Astrocyte (in vitro differentiated cells and primary cell): ENCODE results near the gene UGT1A8. TPM values are rescaled to one million over a fixed set of nuclear protein-coding genes. Genes with fewer than 3 reads are reported as not detected.
A peak's percentile ranks its signal among the peaks of the same experiment; 100 is the strongest.
"Not testable (repeated sequence)": the region's sequence is repeated elsewhere in the genome, so short reads cannot be mapped to it uniquely, and the experiment has no call there.

ENCODE experiments used
- DNase-seq: peaks from one replicate; pipeline ENCODE4 v3.0.0-alpha.2; 2010; ENCODE audit warnings: low read depth
- FAIRE-seq: peaks from 2 replicates; lab custom pipeline; 2011; peaks lifted over from hg19 to GRCh38; lab: Jason Lieb, UNC
- H2AFZ ChIP-seq: 2 replicates; pipeline ENCODE4 v1.6.0; 2012; ENCODE audit warnings: low read depth, low read length, inconsistent platforms
- H3K27ac ChIP-seq: 2 replicates; pipeline ENCODE4 v1.5.1; 2011; ENCODE audit warnings: low read depth, low read length, inconsistent platforms
- H3K27me3 ChIP-seq: 2 replicates; pipeline ENCODE4 v1.6.0; 2011; ENCODE audit warnings: low read length, inconsistent platforms; ENCODE audit not compliant: insufficient read depth
- H3K36me3 ChIP-seq: 2 replicates; pipeline ENCODE4 v1.5.1; 2011; ENCODE audit warnings: low read length, inconsistent platforms; ENCODE audit not compliant: insufficient read depth
- H3K4me1 ChIP-seq: 2 replicates; pipeline ENCODE4 v1.5.1; 2011; ENCODE audit warnings: low read length, inconsistent platforms; ENCODE audit not compliant: insufficient read depth
- H3K4me2 ChIP-seq: 2 replicates; pipeline ENCODE4 v1.6.0; 2012; ENCODE audit warnings: low read length, inconsistent platforms
- H3K4me3 ChIP-seq: 2 replicates; pipeline ENCODE4 v1.5.1; 2011; ENCODE audit warnings: low read depth, mild to moderate bottlenecking, low read length, inconsistent platforms; ENCODE audit not compliant: insufficient read depth
- H3K79me2 ChIP-seq: 2 replicates; pipeline ENCODE4 v1.6.0; 2012; ENCODE audit warnings: mild to moderate bottlenecking, low read length, inconsistent platforms; ENCODE audit not compliant: insufficient read depth
- H3K9ac ChIP-seq: 2 replicates; pipeline ENCODE4 v1.6.0; 2012; ENCODE audit warnings: mild to moderate bottlenecking, low read length, inconsistent platforms
- H3K9me3 ChIP-seq: 2 replicates; pipeline ENCODE4 v1.5.1; 2012; ENCODE audit warnings: low read depth, mild to moderate bottlenecking, low read length, inconsistent platforms; ENCODE audit not compliant: insufficient read depth
- H4K20me1 ChIP-seq: 2 replicates; pipeline ENCODE4 v1.6.0; 2012; ENCODE audit warnings: low read length, inconsistent platforms; ENCODE audit not compliant: insufficient read depth
- H3K27ac Mint-ChIP-seq: one replicate; pipeline ENCODE4 v1.8.0; 2021; ENCODE audit warnings: mild to moderate bottlenecking, mixed read lengths; ENCODE audit not compliant: unreplicated experiment
- H3K27me3 Mint-ChIP-seq: one replicate; pipeline ENCODE4 v1.8.0; 2021; ENCODE audit warnings: low read depth, mixed read lengths; ENCODE audit not compliant: unreplicated experiment
- H3K36me3 Mint-ChIP-seq: one replicate; pipeline ENCODE4 v1.8.0; 2021; ENCODE audit warnings: low read depth, mixed read lengths; ENCODE audit not compliant: unreplicated experiment
- H3K4me1 Mint-ChIP-seq: one replicate; pipeline ENCODE4 v1.8.0; 2021; ENCODE audit warnings: low read depth, mixed read lengths; ENCODE audit not compliant: unreplicated experiment
- H3K4me3 Mint-ChIP-seq: one replicate; pipeline ENCODE4 v1.8.0; 2021; ENCODE audit warnings: mild to moderate bottlenecking, moderate library complexity, mixed read lengths; ENCODE audit not compliant: unreplicated experiment
- H3K9me3 Mint-ChIP-seq: one replicate; pipeline ENCODE4 v1.8.0; 2021; ENCODE audit warnings: mild to moderate bottlenecking, mixed read lengths; ENCODE audit not compliant: unreplicated experiment
- CTCF ChIP-seq: IDR thresholded peaks from 2 replicates; pipeline ENCODE4 v1.5.1; 2011; ENCODE audit warnings: low read depth, mild to moderate bottlenecking, inconsistent platforms, low read length, moderate library complexity; ENCODE audit not compliant: insufficient read depth
- EZH2 ChIP-seq: IDR thresholded peaks from 2 replicates; pipeline ENCODE4 v1.6.1; 2012; ENCODE audit warnings: mild to moderate bottlenecking, low read length, inconsistent platforms; ENCODE audit not compliant: insufficient read depth
- total RNA-seq: library from RNA; stranded (reverse); gene quantifications from 2 replicates; pipeline ENCODE4 v1.2.1, GENCODE V29; 2021

The UGT1A8 gene
- total RNA-seq, 1 donor from 2014 or later: not detected

- FAIRE-seq (no peak), DNase-seq (no peak)
- peaks cover 21% of the 10 kb centered on the region for H3K27me3 Mint-ChIP-seq
Observed at GRCh38 chr2:233747283-233747544, 129.8 kb downstream of the UGT1A8 start.

DNA sequence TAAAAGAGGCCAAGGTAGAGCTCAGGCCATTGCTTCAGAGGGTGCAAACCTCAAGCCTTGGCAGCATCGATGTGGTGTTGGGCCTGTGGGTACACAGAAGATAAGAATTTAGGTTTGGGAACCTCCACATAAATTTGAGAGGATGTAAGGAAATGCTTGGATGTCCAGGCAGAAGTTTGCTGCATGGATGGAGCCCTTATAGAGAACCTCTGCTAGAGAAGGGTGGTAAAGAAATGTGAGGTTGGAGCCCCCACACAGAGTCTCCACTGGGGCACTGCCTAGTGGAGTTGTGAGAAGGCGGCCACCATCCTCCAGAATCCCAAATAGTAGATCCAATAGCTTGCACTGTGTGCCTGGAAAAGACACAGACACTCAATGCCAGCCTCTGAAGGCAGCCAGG, 133.3 kb downstream of the UGT1A8 start:
- not testable (repeated sequence) for H2AFZ ChIP-seq, H3K27me3 ChIP-seq, DNase-seq, H3K4me3 ChIP-seq, FAIRE-seq, H3K27ac Mint-ChIP-seq, H4K20me1 ChIP-seq, H3K79me2 ChIP-seq, H3K4me3 Mint-ChIP-seq, H3K9me3 ChIP-seq, H3K36me3 Mint-ChIP-seq, H3K4me2 ChIP-seq, H3K4me1 Mint-ChIP-seq, H3K27ac ChIP-seq, H3K4me1 ChIP-seq, H3K9ac ChIP-seq, H3K36me3 ChIP-seq
- Mint-ChIP-seq H3K9me3 (peaks cover 20% of the 10 kb centered on the region), H3K27me3 (peaks cover 16% of the 10 kb centered on the region)

More at GRCh38 chr2:233747283-233747544, 129.8 kb downstream of the UGT1A8 start:
- H3K9me3 ChIP-seq: no peaks in the 10 kb centered on the region
- no peak overlapping the region for H3K4me3 ChIP-seq
- no peaks in the 10 kb centered on the region for H3K4me1 ChIP-seq
- H3K27ac ChIP-seq: no peak overlapping the region
- H3K9me3 Mint-ChIP-seq: peaks cover 19% of the 10 kb centered on the region
- no peak overlapping the region for H3K4me3 Mint-ChIP-seq
- no peak overlapping the region for H3K4me2 ChIP-seq
- no peak overlapping the region for H3K9ac ChIP-seq
- no peak for TF ChIP-seq CTCF
- TF ChIP-seq EZH2: no peak
- H4K20me1 ChIP-seq: no peaks in the 10 kb centered on the region
- H3K36me3 Mint-ChIP-seq: no peaks in the 10 kb centered on the region
- H3K27ac Mint-ChIP-seq: no peak overlapping the region
- no peaks in the 10 kb centered on the region for H3K4me1 Mint-ChIP-seq
- H3K36me3 ChIP-seq: no peaks in the 10 kb centered on the region
- H3K79me2 ChIP-seq: no peaks in the 10 kb centered on the region
- H2AFZ ChIP-seq: no peak overlapping the region
- no peaks in the 10 kb centered on the region for H3K27me3 ChIP-seq

- not testable (repeated sequence) for H3K4me1 Mint-ChIP-seq
Observed at GRCh38 chr2:233751212-233752009, 134.0 kb downstream of the UGT1A8 start.

More at GRCh38 chr2:233751212-233752009, 134.0 kb downstream of the UGT1A8 start:
- H3K79me2 ChIP-seq, H3K4me3 Mint-ChIP-seq, H3K27me3 ChIP-seq, H4K20me1 ChIP-seq, DNase-seq, H3K4me1 ChIP-seq, H3K4me3 ChIP-seq, H3K36me3 ChIP-seq, H3K36me3 Mint-ChIP-seq, H3K9me3 ChIP-seq, H3K9ac ChIP-seq, H3K27ac Mint-ChIP-seq, H2AFZ ChIP-seq, H3K27ac ChIP-seq, H3K4me2 ChIP-seq: not testable (repeated sequence)
- FAIRE-seq: peak; percentile 55
- Mint-ChIP-seq H3K27me3 (peaks cover 14% of the 10 kb centered on the region), H3K9me3 (peaks cover 20% of the 10 kb centered on the region)
